Neuronal stem cell (in vitro differentiated cells): ENCODE data around the gene SNRNP70.

Experiments used
- DNase-seq: peaks from one replicate; pipeline ENCODE4 v3.0.0-alpha.2; 2013; ENCODE audit warnings: low spot score
- H2AFZ ChIP-seq: one replicate; pipeline ENCODE4 v1.6.1; 2013; ENCODE audit warnings: mild to moderate bottlenecking, low read length, inconsistent platforms
- H2AK5ac ChIP-seq: 2 replicates; pipeline ENCODE4 v1.6.1; 2013; ENCODE audit warnings: low read depth, mild to moderate bottlenecking, inconsistent platforms, low read length, moderate library complexity, mixed read lengths
- H2BK120ac ChIP-seq: 2 replicates; pipeline ENCODE4 v1.6.1; 2013; ENCODE audit warnings: low read depth, mild to moderate bottlenecking, inconsistent platforms, low read length, moderate library complexity, mixed read lengths
- H2BK12ac ChIP-seq: one replicate; pipeline ENCODE4 v1.6.1; 2013; ENCODE audit warnings: low read length, inconsistent platforms
- H2BK15ac ChIP-seq: 2 replicates; pipeline ENCODE4 v1.6.1; 2013; ENCODE audit warnings: mild to moderate bottlenecking, low read length, inconsistent platforms, mixed read lengths
- H2BK5ac ChIP-seq: one replicate; pipeline ENCODE4 v1.6.1; 2013; ENCODE audit warnings: inconsistent platforms, mild to moderate bottlenecking, low read length, moderate library complexity
- H3K14ac ChIP-seq: one replicate; pipeline ENCODE4 v1.6.1; 2013; ENCODE audit warnings: low read length, inconsistent platforms
- H3K18ac ChIP-seq: 2 replicates; pipeline ENCODE4 v1.6.1; 2013; ENCODE audit warnings: low read length, inconsistent platforms
- H3K23ac ChIP-seq: 2 replicates; pipeline ENCODE4 v1.6.1; 2013; ENCODE audit warnings: low read depth, mild to moderate bottlenecking, mixed read lengths, low read length, inconsistent platforms; ENCODE audit not compliant: poor library complexity
- H3K27ac ChIP-seq: replicated peaks from 3 replicates; pipeline ENCODE4 v1.5.1; 2013; ENCODE audit warnings: low read length, inconsistent platforms
- H3K27me3 ChIP-seq, 3 experiments: 2 replicates each; pipeline ENCODE4 v1.6.1; 2013; ENCODE audit warnings: low read length in 3 of 3, mild to moderate bottlenecking in 2 of 3, inconsistent platforms in 1 of 3, low read depth in 1 of 3, mixed read lengths in 1 of 3, moderate library complexity in 1 of 3; ENCODE audit not compliant: control insufficient read depth in 3 of 3, insufficient read depth in 3 of 3
- H3K36me3 ChIP-seq, 2 donors: replicated peaks in 1 of 2; 2 replicates each; pipeline ENCODE4 v1.6.1; 2013; ENCODE audit warnings: low read length in 2 of 2; ENCODE audit not compliant: control insufficient read depth in 2 of 2, insufficient read depth in 2 of 2
- H3K4ac ChIP-seq: 2 replicates; pipeline ENCODE4 v1.6.1; 2013; ENCODE audit warnings: inconsistent platforms, mild to moderate bottlenecking, low read length, moderate library complexity
- H3K4me1 ChIP-seq, 2 donors: 1 replicate in 1 of 2; 2 replicates in 1 of 2; pipeline ENCODE4 v1.6.1; 2013; ENCODE audit warnings: low read length in 2 of 2, low read depth in 1 of 2; ENCODE audit not compliant: control insufficient read depth in 2 of 2, insufficient read depth in 1 of 2
- H3K4me2 ChIP-seq: one replicate; pipeline ENCODE4 v1.6.1; 2013; ENCODE audit warnings: mild to moderate bottlenecking, low read length, inconsistent platforms; ENCODE audit not compliant: insufficient read depth, poor library complexity, severe bottlenecking
- H3K4me3 ChIP-seq, 2 donors: 2 replicates each; pipeline ENCODE4 v1.5.1; 2013; ENCODE audit warnings: low read length in 2 of 2, mild to moderate bottlenecking in 2 of 2, inconsistent platforms in 1 of 2, moderate library complexity in 1 of 2
- H3K79me1 ChIP-seq: one replicate; pipeline ENCODE4 v1.6.1; 2013; ENCODE audit warnings: low read depth, mild to moderate bottlenecking, inconsistent platforms, low read length, moderate library complexity
- H3K9ac ChIP-seq: one replicate; pipeline ENCODE4 v1.6.1; 2013; ENCODE audit warnings: mild to moderate bottlenecking, low read depth, low read length, inconsistent platforms; ENCODE audit not compliant: poor library complexity
- H3K9me3 ChIP-seq, 2 donors: replicated peaks in 1 of 2; 2 replicates each; pipeline versions ENCODE3 to v1.6.1; 2013; ENCODE audit warnings: low read length in 2 of 2, mild to moderate bottlenecking in 2 of 2, inconsistent platforms in 1 of 2, low read depth in 1 of 2, mixed read lengths in 1 of 2, moderate library complexity in 1 of 2; ENCODE audit not compliant: control insufficient read depth in 2 of 2, insufficient read depth in 1 of 2
- H4K8ac ChIP-seq: one replicate; pipeline ENCODE4 v1.6.1; 2013; ENCODE audit warnings: low read depth, mild to moderate bottlenecking, inconsistent platforms, low read length, moderate library complexity
- H4K91ac ChIP-seq: one replicate; pipeline ENCODE4 v1.6.1; 2013; ENCODE audit warnings: low read length, low read depth, mild to moderate bottlenecking, inconsistent platforms; ENCODE audit not compliant: poor library complexity
- WGBS, 2 donors: extraction: QIAGEN DNeasy Blood & Tissue Kit; methylation state at CpG; one replicate each; pipeline ENCODE4 v1.1.7; 2013; ENCODE audit warnings: missing lambda C conversion rate in 2 of 2, mixed read lengths in 1 of 2; ENCODE audit not compliant: insufficient read length in 2 of 2, insufficient replicate concordance in 1 of 2; ENCODE audit errors: extremely low coverage in 2 of 2; 5-methylcytosine and 5-hydroxymethylcytosine counted together

SNRNP70 gene

GRCh38 chr19:49129238-49129583 lies 44.0 kb downstream of the SNRNP70 start:
- H3K23ac ChIP-seq = no peak overlapping the region
- H3K18ac ChIP-seq = peak overlapping the region; percentile 48
- WGBS, 2 donors = no CpG with 5 or more reads among the region's 16 CpGs
- peaks cover 0 to 2% of the 10 kb centered on the region in 2 donors for H3K9me3 ChIP-seq
- peaks cover 0 to 12% of the 10 kb centered on the region in 2 donors for H3K36me3 ChIP-seq
- no peak overlapping the region for H3K4me3 ChIP-seq
- H2BK15ac ChIP-seq = no peak overlapping the region
- peak overlapping the region; percentile 3 for H2BK12ac ChIP-seq
- peak overlapping the region; percentile 70 for H2AK5ac ChIP-seq
- DNase-seq = no peak
- H3K27me3 ChIP-seq = peaks cover 0 to 9% (median 8%) of the 10 kb centered on the region in 3 experiments
- H4K91ac ChIP-seq = no peak overlapping the region
- no peak overlapping the region for H4K8ac ChIP-seq
- peaks cover 7 to 11% of the 10 kb centered on the region in 2 donors for H3K4me1 ChIP-seq
- H3K4me2 ChIP-seq = no peak overlapping the region
- no peak overlapping the region for H2BK120ac ChIP-seq
- peak overlapping the region; percentile 37 for H3K4ac ChIP-seq
- peak overlapping the region; percentile 21 for H3K9ac ChIP-seq
- peak overlapping the region; percentile 66 for H2BK5ac ChIP-seq
- H3K79me1 ChIP-seq = no peaks in the 10 kb centered on the region
- no peak overlapping the region for H3K14ac ChIP-seq
- H3K27ac ChIP-seq = no peak overlapping the region
- H2AFZ ChIP-seq = no peak overlapping the region

- no peak overlapping the region for H2BK5ac ChIP-seq
- no peak overlapping the region for H2BK12ac ChIP-seq
- peaks cover 0 to 2% of the 10 kb centered on the region in 2 donors for H3K9me3 ChIP-seq
- H2AFZ ChIP-seq = no peak overlapping the region
- no peak overlapping the region for H3K27ac ChIP-seq
- H3K27me3 ChIP-seq = peaks cover 0 to 8% (median under 1%) of the 10 kb centered on the region in 3 experiments
- H4K8ac ChIP-seq = no peak overlapping the region
- no peak overlapping the region for H2AK5ac ChIP-seq
- H2BK15ac ChIP-seq = no peak overlapping the region
- DNase-seq = no peak
- peaks cover 7 to 11% of the 10 kb centered on the region in 2 donors for H3K4me1 ChIP-seq
- H2BK120ac ChIP-seq = no peak overlapping the region
- H3K4ac ChIP-seq = no peak overlapping the region
- H3K23ac ChIP-seq = no peak overlapping the region
- H3K4me3 ChIP-seq = no peak overlapping the region
- H3K4me2 ChIP-seq = no peak overlapping the region
- no peaks in the 10 kb centered on the region for H3K79me1 ChIP-seq
- H3K14ac ChIP-seq = no peak overlapping the region
- no CpG with 5 or more reads among the region's 24 CpGs for WGBS, 2 donors
- H3K9ac ChIP-seq = no peak overlapping the region
- no peak overlapping the region for H4K91ac ChIP-seq
- peaks cover 0 to 16% of the 10 kb centered on the region in 2 donors for H3K36me3 ChIP-seq
- H3K18ac ChIP-seq = no peak overlapping the region
These were observed 45.1 kb downstream of the SNRNP70 start for GRCh38 chr19:49130325-49130724.

GRCh38 chr19:49132974-49133609 lies 47.8 kb downstream of the SNRNP70 start:
- Histone ChIP-seq H3K9me3 (peaks cover 0 to 2% of the 10 kb centered on the region in 2 donors), H3K36me3 (peaks cover 0 to 19% of the 10 kb centered on the region in 2 donors), H2BK12ac (no peak overlapping the region), H3K4me1 (peaks cover 4 to 6% of the 10 kb centered on the region in 2 donors), H3K4me3 (no peak overlapping the region), H3K18ac (peak overlapping the region; percentile 72), H2BK120ac (no peak overlapping the region), H3K23ac (no peak overlapping the region), H2AK5ac (peak overlapping the region; percentile 78), H3K4ac (no peak overlapping the region), H3K9ac (no peak overlapping the region), H2AFZ (no peak overlapping the region), H3K27me3 (no peaks in the 10 kb centered on the region), H3K14ac (no peak overlapping the region), H2BK15ac (peak overlapping the region; percentile 41), H4K8ac (no peak overlapping the region), H3K4me2 (peak overlapping the region; percentile 39), H3K27ac (no peak overlapping the region), H3K79me1 (no peaks in the 10 kb centered on the region), H4K91ac (no peak overlapping the region), H2BK5ac (no peak overlapping the region)
- no peak for DNase-seq
- no CpG with 5 or more reads among the region's 49 CpGs for WGBS, 2 donors

GRCh38 chr19:49133621-49134454 lies 48.6 kb downstream of the SNRNP70 start:
- Histone ChIP-seq H3K4me3 (no peak overlapping the region), H3K4me1 (peaks cover 0 to 2% of the 10 kb centered on the region in 2 donors), H2BK15ac (peak overlapping the region; percentile 41), H4K91ac (no peak overlapping the region), H3K18ac (peak overlapping the region; percentile 72), H3K4me2 (peak overlapping the region; percentile 39), H3K27ac (no peak overlapping the region), H2BK12ac (no peak overlapping the region), H2AK5ac (peak overlapping the region; percentile 78), H3K9ac (no peak overlapping the region), H3K9me3 (peaks cover 0 to 2% of the 10 kb centered on the region in 2 donors), H3K4ac (no peak overlapping the region), H2AFZ (no peak overlapping the region), H3K36me3 (peaks cover 0 to 19% of the 10 kb centered on the region in 2 donors), H3K23ac (no peak overlapping the region), H3K27me3 (no peaks in the 10 kb centered on the region), H4K8ac (no peak overlapping the region), H2BK5ac (no peak overlapping the region), H3K79me1 (no peaks in the 10 kb centered on the region), H2BK120ac (no peak overlapping the region), H3K14ac (no peak overlapping the region)
- DNase-seq = no peak
- no CpG with 5 or more reads among the region's 42 CpGs for WGBS, 2 donors
